SHP77 (cell line): ENCODE data around the gene CNTNAP2.
"Not testable (repeated sequence)": the region's sequence is repeated elsewhere in the genome, so short reads cannot be mapped to it uniquely, and the experiment has no call there.

Source experiments
- DNase-seq, 2 experiments: peaks; one replicate each; lab custom pipeline; 2025; lab: John Stamatoyannopoulos, UW

The CNTNAP2 gene

GRCh38 chr7:146146831-146147486, 30.4 kb downstream of the CNTNAP2 start:
- DNase-seq, result peak in 1 of 2 experiments; percentile 14

GRCh38 chr7:146150153-146150552, 33.6 kb downstream of the CNTNAP2 start:
- no peak for DNase-seq

- DNase-seq, result no peak
These were observed 55.5 kb downstream of the CNTNAP2 start for GRCh38 chr7:146172112-146172511.

- DNase-seq, result no peak
These were observed 59.1 kb downstream of the CNTNAP2 start for GRCh38 chr7:146175716-146176115.

- DNase-seq, result no peak
These were observed 60.3 kb downstream of the CNTNAP2 start for GRCh38 chr7:146176860-146177259.

GRCh38 chr7:146177301-146177700, 60.7 kb downstream of the CNTNAP2 start:
- no peak for DNase-seq

- DNase-seq, result no peak
These were observed 69.2 kb downstream of the CNTNAP2 start for GRCh38 chr7:146185844-146186243.

- not testable (repeated sequence) for DNase-seq
These were observed 74.8 kb downstream of the CNTNAP2 start for GRCh38 chr7:146191428-146191827.

GRCh38 chr7:146201945-146202344, 85.3 kb downstream of the CNTNAP2 start:
- no peak for DNase-seq

GRCh38 chr7:146206270-146206669, 89.7 kb downstream of the CNTNAP2 start:
- no peak for DNase-seq

GRCh38 chr7:146208492-146208891, 91.9 kb downstream of the CNTNAP2 start:
- peak in 1 of 2 experiments; percentile 15 for DNase-seq

GRCh38 chr7:146214842-146215241, 98.2 kb downstream of the CNTNAP2 start:
- no peak for DNase-seq

- DNase-seq, result no peak
These were observed 99.9 kb downstream of the CNTNAP2 start for GRCh38 chr7:146216396-146217041.

- no peak for DNase-seq
These were observed 107.2 kb downstream of the CNTNAP2 start for GRCh38 chr7:146223851-146224250.

- no peak for DNase-seq
These were observed 116.0 kb downstream of the CNTNAP2 start for GRCh38 chr7:146232604-146233003.

GRCh38 chr7:146235195-146235594, 118.6 kb downstream of the CNTNAP2 start:
- DNase-seq, result no peak

GRCh38 chr7:146242661-146243060, 126.1 kb downstream of the CNTNAP2 start:
- no peak for DNase-seq

GRCh38 chr7:146247991-146248390, 131.4 kb downstream of the CNTNAP2 start:
- not testable (repeated sequence) for DNase-seq

- not testable (repeated sequence) for DNase-seq
These were observed 132.1 kb downstream of the CNTNAP2 start for GRCh38 chr7:146248744-146249143.

GRCh38 chr7:146249272-146249671, 132.7 kb downstream of the CNTNAP2 start:
- DNase-seq, result no peak

- DNase-seq, result no peak
These were observed 139.0 kb downstream of the CNTNAP2 start for GRCh38 chr7:146255609-146256008.

- DNase-seq, result no peak
These were observed 145.9 kb downstream of the CNTNAP2 start for GRCh38 chr7:146262527-146262926.

- DNase-seq, result no peak
These were observed 160.3 kb downstream of the CNTNAP2 start for GRCh38 chr7:146276888-146277287.

- DNase-seq, result no peak
These were observed 168.8 kb downstream of the CNTNAP2 start for GRCh38 chr7:146285418-146285817.
